Measurements from ENCODE around the gene ZNF488.

GRCh38 chr10:47404446-47404845, 20.4 kb upstream of the ZNF488 start:
- no peak for TF ChIP-seq CTCF (IDR thresholded peaks at IDR 0.05; ENCODE audit: low read depth, low read length, poor library complexity, severe bottlenecking)
- no peak for TF ChIP-seq EZH2phosphoT487 (IDR thresholded peaks at IDR 0.05; ENCODE audit: borderline replicate concordance, low read length)
